K562 (cell line): ENCODE results near the gene PSMD1. TPM values are rescaled to one million over a fixed set of nuclear protein-coding genes. Genes with fewer than 3 reads are reported as not detected.

Source experiments
- ARID2 ChIP-seq: fragments of 450-650 bp; IDR thresholded peaks from 2 replicates; pipeline ENCODE4 v1.6.1; 2017; ENCODE audit warnings: antibody characterized with exemption, mild to moderate bottlenecking
- E2F3 ChIP-seq: fragments of 250-450 bp; sonication (Bioruptor Pico); IDR thresholded peaks from 2 replicates; pipeline ENCODE4 v1.4.0; 2020; ENCODE audit warnings: mild to moderate bottlenecking
- EP300 ChIP-seq: IDR thresholded peaks from 2 replicates; pipeline ENCODE4 v1.6.1; 2012; ENCODE audit warnings: low read length, improper control_type of control experiment
- FOXA3 ChIP-seq, 2 experiments: fragments of 450-650 bp in 1 of 2; sonication (generic) in 1 of 2; formaldehyde crosslinking; IDR thresholded peaks in 1 of 2; conservative IDR thresholded peaks in 1 of 2; 2 replicates each; pipeline versions ENCODE4 v1.4.0 to v1.8.0; 2020 to 2022; ENCODE audit warnings: mild to moderate bottlenecking in 2 of 2, missing genetic modification reagents in 1 of 2
- FOXJ2 ChIP-seq: fragments of 200-800 bp; sonication (Bioruptor generic); IDR thresholded peaks from 2 replicates; pipeline ENCODE4 v1.6.1; 2016; ENCODE audit warnings: missing genetic modification characterization, missing compliant biosample characterization
- GABPB2 ChIP-seq: fragments of 250-450 bp; sonication (Bioruptor Pico); conservative IDR thresholded peaks from 2 replicates; pipeline ENCODE4 v1.5.1; 2021; ENCODE audit warnings: mild to moderate bottlenecking
- HIVEP1 ChIP-seq: fragments of 250-450 bp; sonication (Bioruptor Pico); IDR thresholded peaks from 2 replicates; pipeline ENCODE4 v1.4.0; 2020; ENCODE audit warnings: mild to moderate bottlenecking
- JUND ChIP-seq, 2 experiments: IDR thresholded peaks; 2 replicates in 1 of 2; 3 replicates in 1 of 2; pipeline ENCODE4 v1.6.1; 2011; ENCODE audit warnings: borderline replicate concordance in 2 of 2, low read depth in 2 of 2, low read length in 2 of 2, improper control_type of control experiment in 1 of 2, missing biosample characterization in 1 of 2, missing genetic modification characterization in 1 of 2, missing genetic modification reagents in 1 of 2
- MIER1 ChIP-seq: fragments of 450-650 bp; IDR thresholded peaks from 2 replicates; pipeline ENCODE4 v1.6.1; 2016; ENCODE audit warnings: antibody characterized with exemption, mild to moderate bottlenecking, low read depth
- NBN ChIP-seq: fragments of 450-650 bp; IDR thresholded peaks from 2 replicates; pipeline ENCODE4 v1.6.1; 2016; ENCODE audit warnings: low read depth, mild to moderate bottlenecking
- NR4A1 ChIP-seq, 2 experiments: fragments of 250-450 bp in 1 of 2; fragments of 450-650 bp in 1 of 2; sonication (Bioruptor Pico) in 1 of 2; IDR thresholded peaks; 2 replicates each; pipeline versions ENCODE4 v1.4.0 to v1.6.1; 2016 to 2020; ENCODE audit warnings: mild to moderate bottlenecking in 2 of 2, missing compliant biosample characterization in 1 of 2, missing genetic modification characterization in 1 of 2, moderate library complexity in 1 of 2
- RCOR1 ChIP-seq, 2 experiments: IDR thresholded peaks; 2 replicates each; pipeline ENCODE4 v1.6.1; 2012; ENCODE audit warnings: low read depth in 2 of 2, low read length in 2 of 2, borderline replicate concordance in 1 of 2, improper control_type of control experiment in 1 of 2
- SFPQ ChIP-seq: fragments of 200-400 bp; formaldehyde crosslinking; IDR thresholded peaks from 2 replicates; pipeline ENCODE4 v1.6.1; 2017; ENCODE audit warnings: mild to moderate bottlenecking, low read depth, low read length, moderate library complexity
- SNRNP70 ChIP-seq: fragments of 200-400 bp; formaldehyde crosslinking; optimal IDR thresholded peaks from 2 replicates; pipeline ENCODE3; 2017; ENCODE audit warnings: low read depth, low read length
- TAF15 ChIP-seq: fragments of 200-400 bp; formaldehyde crosslinking; IDR thresholded peaks from 2 replicates; pipeline ENCODE4 v1.6.1; 2017; ENCODE audit warnings: mild to moderate bottlenecking, low read depth, low read length, moderate library complexity
- TBL1XR1 ChIP-seq, 2 experiments: IDR thresholded peaks; 2 replicates each; pipeline ENCODE4 v1.6.1; 2012; ENCODE audit warnings: improper control_type of control experiment in 2 of 2, low read length in 2 of 2, mild to moderate bottlenecking in 1 of 2
- TBP ChIP-seq: optimal IDR thresholded peaks from 2 replicates; pipeline ENCODE3; 2011; ENCODE audit warnings: low read depth, low read length, improper control_type of control experiment
- TCFL5 ChIP-seq: fragments of 250-450 bp; sonication (Bioruptor Pico); conservative IDR thresholded peaks from 2 replicates; pipeline ENCODE4 v1.6.1; 2021; ENCODE audit warnings: mild to moderate bottlenecking, moderate library complexity, matching md5 sums
- ZNF282 ChIP-seq: sonication (generic); formaldehyde crosslinking; IDR thresholded peaks from 2 replicates; pipeline ENCODE4 v1.8.1; 2023; ENCODE audit warnings: missing genetic modification reagents
- ZNF445 ChIP-seq: fragments of 250-450 bp; sonication (Bioruptor Pico); IDR thresholded peaks from 2 replicates; pipeline ENCODE4 v1.4.0; 2020; ENCODE audit warnings: low read depth, mild to moderate bottlenecking, moderate library complexity
- polyA plus RNA-seq, 8 experiments: library from polyadenylated mRNA; depleted of rRNA in 4 of 8; stranded (reverse) in 5 of 8; unstranded in 3 of 8; fragments of >200 nt; fragmentation: Nextera tagmentation in 2 of 8; fragmentation: Illumina TruSeq in 1 of 8; extraction: Ambion mirVana in 2 of 8; extraction: Trizol in 1 of 8; gene quantifications; 2 replicates each; pipeline versions ENCODE4 v1.2.1 to v1.2.3, GENCODE V29; 2011 to 2014; ENCODE audit warnings: inconsistent platforms in 1 of 8, missing spikeins in 1 of 8
- total RNA-seq, 7 experiments: library from RNA; depleted of rRNA in 6 of 7; stranded (reverse); fragments of >200 nt in 6 of 7; fragmentation: Illumina TruSeq in 2 of 7; extraction: Trizol in 2 of 7; gene quantifications; 2 replicates each; pipeline versions ENCODE4 v1.2.1 to v1.2.3, GENCODE V29; 2011 to 2021; ENCODE audit warnings: low replicate concordance in 1 of 7
- TF ChIP-seq, protein P1 (sequence below): sonication (generic); formaldehyde crosslinking; IDR thresholded peaks from 2 replicates; pipeline ENCODE4 v1.5.0; 2020; ENCODE audit warnings: missing genetic modification reagents
- TF ChIP-seq, protein P2 (sequence below): fragments of 150-350 bp; IDR thresholded peaks from 2 replicates; pipeline ENCODE4 v1.6.1; 2014; ENCODE audit warnings: low read depth, mild to moderate bottlenecking, low read length, borderline replicate concordance

Gene PSMD1
- total and polyA plus RNA-seq, 9 of the 15 experiments (the other 6 are each of a cell fraction or from before 2014, with no cell fraction given): 100 to 257 (median 147) TPM

- TF ChIP-seq HIVEP1 (CRISPR knock-in tag) (no peak), NBN (no peak), MIER1 (no peak), TBL1XR1 (IDR thresholded peaks at IDR 0.05; ENCODE audit: low read length in 2 of 2) (no peak), ARID2 (no peak), E2F3 (no peak), FOXA3 (CRISPR knock-in tag; conservative IDR thresholded peaks at IDR 0.05 in 1 of 2, IDR thresholded peaks at IDR 0.05 in 1 of 2) (peak in 1 of 2 experiments; percentile 73; a peak in 2 of 4 replicates), GABPB2 (CRISPR knock-in tag) (no peak), TAF15 (no peak), NR4A1 (CRISPR knock-in tag; IDR thresholded peaks at IDR 0.05) (no peak), NR4A1 (tag; IDR thresholded peaks at IDR 0.05) (no peak), SNRNP70 (no peak), FOXJ2 (no peak), EP300 (peak; percentile 23; the same call in 1 of the 2 replicates), ZNF282 (CRISPR knock-in tag) (no peak), TCFL5 (CRISPR knock-in tag) (no peak), RCOR1 (IDR thresholded peaks at IDR 0.05; ENCODE audit: borderline replicate concordance in 1 of 2, low read depth in 2 of 2, low read length in 2 of 2) (peak in 1 of 2 experiments; percentile 72; a peak in 2 of 4 replicates), TBP (no peak), SFPQ (no peak), JUND (IDR thresholded peaks at IDR 0.05; ENCODE audit: borderline replicate concordance, low read depth, low read length) (peak; percentile 75; the same call in 1 of the 2 replicates), JUND (tag; IDR thresholded peaks at IDR 0.05; ENCODE audit: borderline replicate concordance, low read depth, low read length) (peak; percentile 56; the same call in 1 of the 3 replicates), ZNF445 (no peak)
- TF ChIP-seq, protein P1, sequence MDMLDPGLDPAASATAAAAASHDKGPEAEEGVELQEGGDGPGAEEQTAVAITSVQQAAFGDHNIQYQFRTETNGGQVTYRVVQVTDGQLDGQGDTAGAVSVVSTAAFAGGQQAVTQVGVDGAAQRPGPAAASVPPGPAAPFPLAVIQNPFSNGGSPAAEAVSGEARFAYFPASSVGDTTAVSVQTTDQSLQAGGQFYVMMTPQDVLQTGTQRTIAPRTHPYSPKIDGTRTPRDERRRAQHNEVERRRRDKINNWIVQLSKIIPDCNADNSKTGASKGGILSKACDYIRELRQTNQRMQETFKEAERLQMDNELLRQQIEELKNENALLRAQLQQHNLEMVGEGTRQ (CRISPR knock-in tag): no peak
- TF ChIP-seq, protein P2, sequence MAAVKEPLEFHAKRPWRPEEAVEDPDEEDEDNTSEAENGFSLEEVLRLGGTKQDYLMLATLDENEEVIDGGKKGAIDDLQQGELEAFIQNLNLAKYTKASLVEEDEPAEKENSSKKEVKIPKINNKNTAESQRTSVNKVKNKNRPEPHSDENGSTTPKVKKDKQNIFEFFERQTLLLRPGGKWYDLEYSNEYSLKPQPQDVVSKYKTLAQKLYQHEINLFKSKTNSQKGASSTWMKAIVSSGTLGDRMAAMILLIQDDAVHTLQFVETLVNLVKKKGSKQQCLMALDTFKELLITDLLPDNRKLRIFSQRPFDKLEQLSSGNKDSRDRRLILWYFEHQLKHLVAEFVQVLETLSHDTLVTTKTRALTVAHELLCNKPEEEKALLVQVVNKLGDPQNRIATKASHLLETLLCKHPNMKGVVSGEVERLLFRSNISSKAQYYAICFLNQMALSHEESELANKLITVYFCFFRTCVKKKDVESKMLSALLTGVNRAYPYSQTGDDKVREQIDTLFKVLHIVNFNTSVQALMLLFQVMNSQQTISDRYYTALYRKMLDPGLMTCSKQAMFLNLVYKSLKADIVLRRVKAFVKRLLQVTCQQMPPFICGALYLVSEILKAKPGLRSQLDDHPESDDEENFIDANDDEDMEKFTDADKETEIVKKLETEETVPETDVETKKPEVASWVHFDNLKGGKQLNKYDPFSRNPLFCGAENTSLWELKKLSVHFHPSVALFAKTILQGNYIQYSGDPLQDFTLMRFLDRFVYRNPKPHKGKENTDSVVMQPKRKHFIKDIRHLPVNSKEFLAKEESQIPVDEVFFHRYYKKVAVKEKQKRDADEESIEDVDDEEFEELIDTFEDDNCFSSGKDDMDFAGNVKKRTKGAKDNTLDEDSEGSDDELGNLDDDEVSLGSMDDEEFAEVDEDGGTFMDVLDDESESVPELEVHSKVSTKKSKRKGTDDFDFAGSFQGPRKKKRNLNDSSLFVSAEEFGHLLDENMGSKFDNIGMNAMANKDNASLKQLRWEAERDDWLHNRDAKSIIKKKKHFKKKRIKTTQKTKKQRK: no peak
Measured at GRCh38 chr2:231068525-231069222, 12.0 kb downstream of the PSMD1 start (continued).
